OCI-LY1 (cell line): ENCODE results near the gene SYT7.

Experiments
- CTCF ChIP-seq: fragments of 200-600 bp; sonication (generic), shearing (Covaris generic); IDR thresholded peaks from 2 replicates; pipeline ENCODE4 v1.5.1; 2017; ENCODE audit warnings: mild to moderate bottlenecking, antibody characterized with exemption, low read length, moderate library complexity, mixed read lengths
- EZH2 ChIP-seq: fragments of 200-600 bp; sonication (generic), shearing (Covaris generic); IDR thresholded peaks from 2 replicates; pipeline ENCODE4 v1.8.0; 2017; ENCODE audit warnings: borderline replicate concordance, mixed run types, mild to moderate bottlenecking, antibody characterized with exemption, low read length, moderate library complexity, mixed read lengths

- TF ChIP-seq EZH2 (no peak), CTCF (no peak)
These were observed 30.0 kb upstream of the SYT7 start for GRCh38 chr11:61610905-61611304.
